ENCODE measurements around the gene HRH3. TPM values are rescaled to one million over a fixed set of nuclear protein-coding genes. Genes with fewer than 3 reads are reported as not detected.

HRH3 gene
- total RNA-seq, 1 donor from 2014 or later = 0.09 TPM

GRCh38 chr20:62223571-62223970, 3.5 kb upstream of the HRH3 start:
- H3K9me3 Mint-ChIP-seq = no peaks in the 10 kb centered on the region
- no peak for DNase-seq (ENCODE audit: low spot score)
- Histone ChIP-seq H3F3A (ENCODE audit: low read depth) (peaks cover 24% of the 10 kb centered on the region), H3K79me2 (ENCODE audit: low read depth) (no peaks in the 10 kb centered on the region), H3K36me3 (no peaks in the 10 kb centered on the region), H2AFZ (replicated peaks) (no peak overlapping the region), H3K27me3 (peaks cover 76% of the 10 kb centered on the region), H3K9ac (no peak overlapping the region), H3K27ac (no peak overlapping the region), H3K4me3 (no peak overlapping the region), H3K4me1 (peaks cover 25% of the 10 kb centered on the region), H4K20me1 (ENCODE audit: low read depth) (peaks cover 27% of the 10 kb centered on the region), H3K9me3 (ENCODE audit: low read depth) (no peaks in the 10 kb centered on the region), H3K4me2 (no peak overlapping the region)
- no peak overlapping the region for H3K4me3 Mint-ChIP-seq
- TF ChIP-seq EZH2phosphoT487 (IDR thresholded peaks at IDR 0.05) = no peak
- TF ChIP-seq EZH2 (IDR thresholded peaks at IDR 0.05) = no peak
- TF ChIP-seq, protein P1, sequence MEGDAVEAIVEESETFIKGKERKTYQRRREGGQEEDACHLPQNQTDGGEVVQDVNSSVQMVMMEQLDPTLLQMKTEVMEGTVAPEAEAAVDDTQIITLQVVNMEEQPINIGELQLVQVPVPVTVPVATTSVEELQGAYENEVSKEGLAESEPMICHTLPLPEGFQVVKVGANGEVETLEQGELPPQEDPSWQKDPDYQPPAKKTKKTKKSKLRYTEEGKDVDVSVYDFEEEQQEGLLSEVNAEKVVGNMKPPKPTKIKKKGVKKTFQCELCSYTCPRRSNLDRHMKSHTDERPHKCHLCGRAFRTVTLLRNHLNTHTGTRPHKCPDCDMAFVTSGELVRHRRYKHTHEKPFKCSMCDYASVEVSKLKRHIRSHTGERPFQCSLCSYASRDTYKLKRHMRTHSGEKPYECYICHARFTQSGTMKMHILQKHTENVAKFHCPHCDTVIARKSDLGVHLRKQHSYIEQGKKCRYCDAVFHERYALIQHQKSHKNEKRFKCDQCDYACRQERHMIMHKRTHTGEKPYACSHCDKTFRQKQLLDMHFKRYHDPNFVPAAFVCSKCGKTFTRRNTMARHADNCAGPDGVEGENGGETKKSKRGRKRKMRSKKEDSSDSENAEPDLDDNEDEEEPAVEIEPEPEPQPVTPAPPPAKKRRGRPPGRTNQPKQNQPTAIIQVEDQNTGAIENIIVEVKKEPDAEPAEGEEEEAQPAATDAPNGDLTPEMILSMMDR (IDR thresholded peaks at IDR 0.05) = no peak
- peaks cover 10% of the 10 kb centered on the region for H3K4me1 Mint-ChIP-seq
- H3K27me3 Mint-ChIP-seq (ENCODE audit: insufficient read depth, low read depth) = peaks cover 28% of the 10 kb centered on the region
- H3K36me3 Mint-ChIP-seq = no peaks in the 10 kb centered on the region
- H3K27ac Mint-ChIP-seq = no peak overlapping the region

GRCh38 chr20:62222972-62223371, 2.9 kb upstream of the HRH3 start:
- Mint-ChIP-seq H3K27me3 (ENCODE audit: insufficient read depth, low read depth) (peaks cover 32% of the 10 kb centered on the region), H3K36me3 (no peaks in the 10 kb centered on the region), H3K27ac (no peak overlapping the region), H3K4me3 (no peak overlapping the region), H3K4me1 (peaks cover 13% of the 10 kb centered on the region), H3K9me3 (no peaks in the 10 kb centered on the region)
- no peak overlapping the region for H3K4me3 ChIP-seq
- H3K36me3 ChIP-seq = no peaks in the 10 kb centered on the region
- no peak overlapping the region for H3K27ac ChIP-seq
- H3K9ac ChIP-seq = no peak overlapping the region
- DNase-seq (ENCODE audit: low spot score) = no peak
- H3K27me3 ChIP-seq = peaks cover 82% of the 10 kb centered on the region
- H3F3A ChIP-seq (ENCODE audit: low read depth) = peaks cover 24% of the 10 kb centered on the region
- no peak overlapping the region for H2AFZ ChIP-seq (replicated peaks)
- H3K79me2 ChIP-seq (ENCODE audit: low read depth) = no peaks in the 10 kb centered on the region
- TF ChIP-seq EZH2phosphoT487 (IDR thresholded peaks at IDR 0.05) (no peak), EZH2 (IDR thresholded peaks at IDR 0.05) (no peak)
- TF ChIP-seq, protein P1 (IDR thresholded peaks at IDR 0.05) = no peak
- H3K4me1 ChIP-seq = peaks cover 30% of the 10 kb centered on the region
- no peak overlapping the region for H3K4me2 ChIP-seq
- H4K20me1 ChIP-seq (ENCODE audit: low read depth) = peaks cover 33% of the 10 kb centered on the region
- no peaks in the 10 kb centered on the region for H3K9me3 ChIP-seq (ENCODE audit: low read depth)

- no peak overlapping the region for H3K4me3 ChIP-seq
Observed at GRCh38 chr20:62222266-62222850, 2.3 kb upstream of the HRH3 start.

More at GRCh38 chr20:62222266-62222850, 2.3 kb upstream of the HRH3 start:
- Mint-ChIP-seq H3K27me3 (ENCODE audit: insufficient read depth, low read depth) (peaks cover 34% of the 10 kb centered on the region), H3K36me3 (no peaks in the 10 kb centered on the region), H3K4me1 (peaks cover 13% of the 10 kb centered on the region), H3K4me3 (no peak overlapping the region), H3K9me3 (no peaks in the 10 kb centered on the region), H3K27ac (no peak overlapping the region)
- Histone ChIP-seq H3F3A (ENCODE audit: low read depth) (peaks cover 22% of the 10 kb centered on the region), H3K27ac (no peak overlapping the region), H3K4me2 (no peak overlapping the region), H3K4me1 (peaks cover 25% of the 10 kb centered on the region), H3K36me3 (no peaks in the 10 kb centered on the region), H2AFZ (replicated peaks) (no peak overlapping the region), H3K27me3 (peaks cover 88% of the 10 kb centered on the region), H3K9me3 (ENCODE audit: low read depth) (no peaks in the 10 kb centered on the region), H3K79me2 (ENCODE audit: low read depth) (no peaks in the 10 kb centered on the region), H4K20me1 (ENCODE audit: low read depth) (peaks cover 37% of the 10 kb centered on the region), H3K9ac (no peak overlapping the region)
- DNase-seq (ENCODE audit: low spot score) = no peak
- no peak for TF ChIP-seq EZH2 (IDR thresholded peaks at IDR 0.05)
- TF ChIP-seq, protein P1 (IDR thresholded peaks at IDR 0.05) = no peak
- no peak for TF ChIP-seq EZH2phosphoT487 (IDR thresholded peaks at IDR 0.05)
